ENCODE results near the gene CFAP77. TPM values are rescaled to one million over a fixed set of nuclear protein-coding genes. Genes with fewer than 3 reads are reported as not detected.

Gene CFAP77
- total and polyA plus RNA-seq, 2 of the 4 experiments (the other 2 are of a cell fraction) = not detected

- H2BK5ac ChIP-seq (ENCODE audit: low read depth, low read length, poor library complexity, severe bottlenecking) = no peak overlapping the region
- H4K5ac ChIP-seq (ENCODE audit: low read depth, low read length) = no peak overlapping the region
- no peak overlapping the region for H2AFZ ChIP-seq (replicated peaks; ENCODE audit: low read length, poor library complexity)
- no peak overlapping the region for H3K56ac ChIP-seq (ENCODE audit: extremely low read depth, insufficient read depth, low read length)
- intact Hi-C loops (cut with micrococcal nuclease) = no loop called here
- no TSS peak for BruUV-seq (replicated peaks)
- H4K8ac ChIP-seq (ENCODE audit: low read depth in 2 of 2, low read length in 2 of 2) = no peak overlapping the region
- ATAC-seq (ENCODE audit: low read depth) (no peak), DNase-seq (no peak)
- H2BK120ac ChIP-seq (ENCODE audit: low read depth, low read length) = no peak overlapping the region
- H3K9me1 ChIP-seq (ENCODE audit: insufficient read depth, low read length) = no peaks in the 10 kb centered on the region
- dilution Hi-C loops (cut with HindIII; ENCODE audit: low sequenced_read_pairs, unreplicated experiment) = no loop called here
- in situ Hi-C loops (cut with MboI; ENCODE audit: low sequenced_read_pairs) = no loop called here
- no peak overlapping the region for H2AK5ac ChIP-seq (ENCODE audit: low read depth, low read length)
- H3K36me3 ChIP-seq (ENCODE audit: control insufficient read depth, insufficient read depth, low read length) = no peaks in the 10 kb centered on the region
- H3K4me1 ChIP-seq (ENCODE audit: control insufficient read depth, insufficient read depth, low read length) = no peaks in the 10 kb centered on the region
- H3K4ac ChIP-seq (ENCODE audit: low read depth, low read length) = no peak overlapping the region
- H4K20me1 ChIP-seq (ENCODE audit: insufficient read depth, low read length) = no peaks in the 10 kb centered on the region
- H3K27ac ChIP-seq (ENCODE audit: insufficient read depth, low read length) = no peak overlapping the region
- no peaks in the 10 kb centered on the region for H3K9me3 ChIP-seq (ENCODE audit: control insufficient read depth, insufficient read depth, low read length)
- no peak overlapping the region for H2BK15ac ChIP-seq (ENCODE audit: low read depth, low read length)
- H4K91ac ChIP-seq (ENCODE audit: insufficient read depth, low read depth, low read length) = no peak overlapping the region
- POLR2A ChIA-PET (ENCODE audit: unreplicated experiment) = no interaction called here
- no peak overlapping the region for H3K4me3 ChIP-seq (ENCODE audit: insufficient read depth, low read depth, low read length)
- CTCF ChIA-PET = no interaction called here
- H3K18ac ChIP-seq (ENCODE audit: low read depth, low read length) = no peak overlapping the region
- no peak overlapping the region for H3K9ac ChIP-seq (ENCODE audit: low read depth, low read length)
- H2BK20ac ChIP-seq (ENCODE audit: low read depth, low read length) = no peak overlapping the region
- H2AK9ac ChIP-seq (replicated peaks; ENCODE audit: low read depth, low read length, poor library complexity) = no peak overlapping the region
- H3K23ac ChIP-seq (ENCODE audit: low read depth, low read length) = no peak overlapping the region
- H3K27me3 ChIP-seq (ENCODE audit: control insufficient read depth, insufficient read depth, low read length) = peaks cover 50% of the 10 kb centered on the region
- H3K14ac ChIP-seq (replicated peaks; ENCODE audit: low read depth, low read length) = no peak overlapping the region
- WGBS, 2 experiments (ENCODE audit: extremely low coverage in 2 of 2, insufficient read length in 1 of 2) = no CpG with 5 or more reads among the region's 2 CpGs
- no peak for TF ChIP-seq ELK1 (IDR thresholded peaks at IDR 0.05; ENCODE audit: borderline replicate concordance, low read depth, low read length)
- TF ChIP-seq MXI1 (IDR thresholded peaks at IDR 0.05; ENCODE audit: borderline replicate concordance, low read depth, low read length) = no peak
- TF ChIP-seq BHLHE40 (IDR thresholded peaks at IDR 0.05; ENCODE audit: low read depth, low read length) = no peak
- no peak for TF ChIP-seq MAFK (IDR thresholded peaks at IDR 0.05; ENCODE audit: low read depth, low read length)
- TF ChIP-seq CTCF (conservative IDR thresholded peaks at IDR 0.05; ENCODE audit: low read depth, low read length) = no peak
- TF ChIP-seq RAD21 (IDR thresholded peaks at IDR 0.05; ENCODE audit: low read length) = no peak
- no peak for TF ChIP-seq SMC3 (IDR thresholded peaks at IDR 0.05; ENCODE audit: low read depth, low read length)
- no peak for TF ChIP-seq FOS (IDR thresholded peaks at IDR 0.05; ENCODE audit: low read depth, low read length)
- no peak for TF ChIP-seq CHD1 (IDR thresholded peaks at IDR 0.05; ENCODE audit: low read depth, low read length)
- TF ChIP-seq CEBPB (IDR thresholded peaks at IDR 0.05; ENCODE audit: low read depth, low read length) = no peak
- no peak for TF ChIP-seq RCOR1 (IDR thresholded peaks at IDR 0.05; ENCODE audit: insufficient replicate concordance, low read length)
- no peak for TF ChIP-seq POLR2A (IDR thresholded peaks at IDR 0.05; ENCODE audit: low read depth, low read length)
- no peak for TF ChIP-seq USF2 (IDR thresholded peaks at IDR 0.05; ENCODE audit: low read depth, low read length)
- no peak for TF ChIP-seq RFX5 (IDR thresholded peaks at IDR 0.05; ENCODE audit: low read depth, low read length)
- no peaks in the 10 kb centered on the region for H3K79me1 ChIP-seq (ENCODE audit: low read depth in 1 of 2, low read length in 2 of 2)
- no peak overlapping the region for H3K4me2 ChIP-seq (ENCODE audit: low read depth, low read length)
These were observed 149.7 kb downstream of the CFAP77 start for GRCh38 chr9:132559711-132560110.
